GM12891 (cell line): ENCODE results near the gene IPO4.
A peak's percentile ranks its signal among the peaks of the same experiment; 100 is the strongest.

Source experiments
- DNase-seq: peaks from one replicate; pipeline ENCODE4 v3.0.0; 2011; ENCODE audit warnings: low spot score; ENCODE audit not compliant: insufficient read length
- FAIRE-seq: peaks from 2 replicates; lab custom pipeline; 2011; peaks lifted over from hg19 to GRCh38; lab: Jason Lieb, UNC
- PAX5 ChIP-seq: IDR thresholded peaks from 2 replicates; pipeline ENCODE4 v1.6.1; 2011; ENCODE audit warnings: low read length, moderate library complexity, mild to moderate bottlenecking; ENCODE audit not compliant: insufficient read depth, severe bottlenecking
- POLR2A ChIP-seq: IDR thresholded peaks from 2 replicates; pipeline ENCODE4 v1.6.1; 2011; ENCODE audit warnings: low read depth, low read length, control low read depth
- POLR2AphosphoS5 ChIP-seq: IDR thresholded peaks from 2 replicates; pipeline ENCODE4 v1.6.1; 2011; ENCODE audit warnings: low read depth, low read length, control low read depth
- POU2F2 ChIP-seq: IDR thresholded peaks from 2 replicates; pipeline ENCODE4 v1.6.1; 2011; ENCODE audit warnings: low read depth, mild to moderate bottlenecking, control low read depth, low read length, moderate library complexity
- SPI1 ChIP-seq: IDR thresholded peaks from 2 replicates; pipeline ENCODE4 v1.6.1; 2011; ENCODE audit warnings: low read depth, low read length, control low read depth
- TAF1 ChIP-seq: IDR thresholded peaks from 2 replicates; pipeline ENCODE4 v1.6.1; 2011; ENCODE audit warnings: low read depth, low read length, control low read depth

Gene IPO4

GRCh38 chr14:24162093-24162492, 26.5 kb downstream of the IPO4 start:
- TF ChIP-seq PAX5, result no peak
- 0 out of 2 replicates have a peak, but pooled peaks have one; percentile 19 for TF ChIP-seq POU2F2
- FAIRE-seq, result peak; percentile 16
- no peak for DNase-seq

GRCh38 chr14:24160850-24161804, 27.5 kb downstream of the IPO4 start, which contains the start of gene IRF9:
TSS of gene IRF9 (plus strand) at chr14:24161265. CDS start at chr14:24162145, 880 bp downstream.
- DNase-seq (peak; percentile 89), FAIRE-seq (peak; percentile 99)
- peak; percentile 93 for TF ChIP-seq TAF1
- TF ChIP-seq POLR2A, result peak; percentile 99
- TF ChIP-seq POLR2AphosphoS5, result peak; percentile 98
- TF ChIP-seq SPI1, result peak; percentile 94
- TF ChIP-seq POU2F2, result peak; percentile 93
- no peak for TF ChIP-seq PAX5

GRCh38 chr14:24160499-24160849, 28.1 kb downstream of the IPO4 start:
- DNase-seq (no peak), FAIRE-seq (no peak)
- TF ChIP-seq POLR2A (no peak), SPI1 (no peak), TAF1 (no peak), POU2F2 (no peak), PAX5 (no peak), POLR2AphosphoS5 (no peak)

GRCh38 chr14:24159777-24160498, 28.7 kb downstream of the IPO4 start:
- TF ChIP-seq POLR2AphosphoS5, result no peak; the same call in 1 of the 2 replicates
- no peak for TF ChIP-seq POU2F2
- TF ChIP-seq SPI1, result no peak
- no peak for TF ChIP-seq PAX5
- TF ChIP-seq POLR2A, result 0 out of 2 replicates have a peak, but pooled peaks have one; percentile 29
- DNase-seq (no peak), FAIRE-seq (peak; percentile 23)

GRCh38 chr14:24157331-24157730, 31.3 kb downstream of the IPO4 start:
- TF ChIP-seq POLR2AphosphoS5 (no peak), PAX5 (no peak), TAF1 (no peak), POU2F2 (no peak), SPI1 (no peak), POLR2A (no peak)
- DNase-seq (no peak), FAIRE-seq (no peak)

- FAIRE-seq, result no peak
- TF ChIP-seq POLR2AphosphoS5 (no peak), TAF1 (no peak), SPI1 (no peak), POU2F2 (no peak), POLR2A (no peak)
- DNase-seq, result no peak
Measured at GRCh38 chr14:24156840-24157239, 31.8 kb downstream of the IPO4 start.

- TF ChIP-seq POLR2A, result no peak
- no peak for TF ChIP-seq TAF1
- no peak for TF ChIP-seq POLR2AphosphoS5
- no peak for TF ChIP-seq POU2F2
- TF ChIP-seq SPI1, result no peak
- no peak for TF ChIP-seq PAX5
- FAIRE-seq, result no peak
- DNase-seq, result no peak
Measured at GRCh38 chr14:24155100-24155499, 33.5 kb downstream of the IPO4 start.

GRCh38 chr14:24151404-24152080, 37.1 kb downstream of the IPO4 start:
- no peak for DNase-seq
- TF ChIP-seq PAX5 (no peak), POLR2AphosphoS5 (no peak), POU2F2 (no peak), SPI1 (no peak), TAF1 (no peak), POLR2A (no peak)
- FAIRE-seq, result no peak

GRCh38 chr14:24150993-24151392, 37.6 kb downstream of the IPO4 start:
- DNase-seq (no peak), FAIRE-seq (no peak)
- TF ChIP-seq POU2F2 (no peak), TAF1 (no peak), PAX5 (no peak), POLR2AphosphoS5 (no peak), POLR2A (no peak), SPI1 (no peak)
